HG03095 (cell line): Measurements from ENCODE around the gene AFTPH.

Source experiments
- ATAC-seq: cut with Tn5 transposase; IDR thresholded peaks from one replicate; pipeline ENCODE4 v1.9.1; 2021; ENCODE audit warnings: moderate library complexity; ENCODE audit not compliant: unreplicated experiment

Gene AFTPH

GRCh38 chr2:64523666-64524603 lies at the start of gene AFTPH:
Gene AFTPH (plus strand): TSS chr2:64524328. CDS start chr2:64551475, 27,147 bp downstream.
- ATAC-seq = peak; percentile 80

GRCh38 chr2:64474636-64475035 lies 49.5 kb upstream of the AFTPH start:
- no peak for ATAC-seq

GRCh38 chr2:64477037-64477436 lies 47.1 kb upstream of the AFTPH start:
- ATAC-seq = no peak

GRCh38 chr2:64477979-64478378 lies 46.1 kb upstream of the AFTPH start:
- no peak for ATAC-seq

- ATAC-seq = no peak
Observed at GRCh38 chr2:64478502-64479230, 45.5 kb upstream of the AFTPH start.

GRCh38 chr2:64479259-64480117 lies 44.6 kb upstream of the AFTPH start:
- ATAC-seq = no peak

GRCh38 chr2:64481665-64482064 lies 42.5 kb upstream of the AFTPH start:
- ATAC-seq = no peak

- ATAC-seq = no peak
Observed at GRCh38 chr2:64482243-64482642, 41.9 kb upstream of the AFTPH start.

- no peak for ATAC-seq
Observed at GRCh38 chr2:64482765-64483504, 41.2 kb upstream of the AFTPH start.

- ATAC-seq = no peak
Observed at GRCh38 chr2:64485331-64485730, 38.8 kb upstream of the AFTPH start.

- ATAC-seq = no peak
Observed at GRCh38 chr2:64485961-64486360, 38.2 kb upstream of the AFTPH start.

- ATAC-seq = no peak
Observed at GRCh38 chr2:64487256-64488049, 36.7 kb upstream of the AFTPH start.

GRCh38 chr2:64488050-64488974 lies 35.8 kb upstream of the AFTPH start:
- peak; percentile 66 for ATAC-seq

- ATAC-seq = no peak
Observed at GRCh38 chr2:64489081-64489751, 34.9 kb upstream of the AFTPH start.

- ATAC-seq = no peak
Observed at GRCh38 chr2:64491426-64491825, 32.7 kb upstream of the AFTPH start.

GRCh38 chr2:64492272-64492671 lies 31.9 kb upstream of the AFTPH start:
- no peak for ATAC-seq

GRCh38 chr2:64492821-64493220 lies 31.3 kb upstream of the AFTPH start:
- no peak for ATAC-seq

- ATAC-seq = no peak
Observed at GRCh38 chr2:64493788-64494187, 30.3 kb upstream of the AFTPH start.
